Stimulated activated CD8-positive, alpha-beta memory T cell treated with anti-CD3 and anti-CD28 coated beads, Interleukin-7, amount 100 ng/mL, for 24 hours (primary cell): ENCODE measurements around the gene KLF4.
"Not testable (repeated sequence)": the region's sequence is repeated elsewhere in the genome, so short reads cannot be mapped to it uniquely, and the experiment has no call there.

Source experiments
- DNase-seq: peaks from one replicate; pipeline ENCODE4 v3.0.0-alpha.2; 2020; ENCODE audit warnings: low read depth

KLF4 gene

GRCh38 chr9:107489687-107490605, at the start of gene KLF4:
Gene KLF4 (minus strand): TSS chr9:107489769. CDS start chr9:107489172, 597 bp downstream.
- DNase-seq: peak; percentile 36

GRCh38 chr9:107536462-107536861, 46.9 kb upstream of the KLF4 start:
- no peak for DNase-seq

GRCh38 chr9:107534510-107535078, 45.0 kb upstream of the KLF4 start:
- DNase-seq: no peak

GRCh38 chr9:107530679-107531078, 41.1 kb upstream of the KLF4 start:
- no peak for DNase-seq

GRCh38 chr9:107528686-107529085, 39.1 kb upstream of the KLF4 start:
- no peak for DNase-seq

GRCh38 chr9:107523539-107523938, 34.0 kb upstream of the KLF4 start:
- DNase-seq: no peak

- DNase-seq: no peak
Measured at GRCh38 chr9:107520186-107520585, 30.6 kb upstream of the KLF4 start.

- no peak for DNase-seq
Measured at GRCh38 chr9:107518037-107518807, 28.7 kb upstream of the KLF4 start.

GRCh38 chr9:107513464-107514100, 24.0 kb upstream of the KLF4 start:
- DNase-seq: no peak

- no peak for DNase-seq
Measured at GRCh38 chr9:107504585-107505455, 15.3 kb upstream of the KLF4 start.

GRCh38 chr9:107502464-107502863, 12.9 kb upstream of the KLF4 start:
- DNase-seq: no peak

GRCh38 chr9:107500421-107501200, 11.0 kb upstream of the KLF4 start:
- not testable (repeated sequence) for DNase-seq

GRCh38 chr9:107496976-107497375, 7.4 kb upstream of the KLF4 start:
- DNase-seq: no peak

GRCh38 chr9:107492381-107492970, 2.9 kb upstream of the KLF4 start:
- no peak for DNase-seq

GRCh38 chr9:107491081-107492053, 1.8 kb upstream of the KLF4 start:
- DNase-seq: no peak

- not testable (repeated sequence) for DNase-seq
Measured at GRCh38 chr9:107490606-107490970, 1.0 kb upstream of the KLF4 start.

GRCh38 chr9:107489144-107489673, 360 bp downstream of the KLF4 start:
- DNase-seq: no peak

- DNase-seq: no peak
Measured at GRCh38 chr9:107488375-107489143, 1.0 kb downstream of the KLF4 start.
